Measurements from ENCODE around the gene ARHGAP22.

DNA sequence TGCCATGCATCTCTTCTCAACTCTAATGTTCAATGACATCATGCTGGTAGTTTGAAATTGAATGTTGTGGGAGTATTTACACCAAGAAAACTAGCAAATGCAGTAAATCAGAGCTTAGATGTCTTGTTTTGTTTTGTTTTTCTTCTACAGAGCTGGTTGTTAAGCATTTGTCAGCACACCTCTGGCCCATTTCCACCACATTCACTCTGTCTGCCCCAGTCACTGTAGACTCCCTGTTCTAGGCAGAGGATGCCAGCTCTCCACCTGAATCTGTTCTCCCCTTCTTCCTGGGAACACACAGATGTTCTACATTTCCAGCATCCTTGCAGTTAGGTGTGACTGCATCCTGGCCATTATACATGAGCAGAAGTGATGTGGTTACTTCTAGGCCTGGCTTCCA is 4.1 kb upstream of the ARHGAP22 start:
- TF ChIP-seq, protein P1, sequence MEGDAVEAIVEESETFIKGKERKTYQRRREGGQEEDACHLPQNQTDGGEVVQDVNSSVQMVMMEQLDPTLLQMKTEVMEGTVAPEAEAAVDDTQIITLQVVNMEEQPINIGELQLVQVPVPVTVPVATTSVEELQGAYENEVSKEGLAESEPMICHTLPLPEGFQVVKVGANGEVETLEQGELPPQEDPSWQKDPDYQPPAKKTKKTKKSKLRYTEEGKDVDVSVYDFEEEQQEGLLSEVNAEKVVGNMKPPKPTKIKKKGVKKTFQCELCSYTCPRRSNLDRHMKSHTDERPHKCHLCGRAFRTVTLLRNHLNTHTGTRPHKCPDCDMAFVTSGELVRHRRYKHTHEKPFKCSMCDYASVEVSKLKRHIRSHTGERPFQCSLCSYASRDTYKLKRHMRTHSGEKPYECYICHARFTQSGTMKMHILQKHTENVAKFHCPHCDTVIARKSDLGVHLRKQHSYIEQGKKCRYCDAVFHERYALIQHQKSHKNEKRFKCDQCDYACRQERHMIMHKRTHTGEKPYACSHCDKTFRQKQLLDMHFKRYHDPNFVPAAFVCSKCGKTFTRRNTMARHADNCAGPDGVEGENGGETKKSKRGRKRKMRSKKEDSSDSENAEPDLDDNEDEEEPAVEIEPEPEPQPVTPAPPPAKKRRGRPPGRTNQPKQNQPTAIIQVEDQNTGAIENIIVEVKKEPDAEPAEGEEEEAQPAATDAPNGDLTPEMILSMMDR (conservative IDR thresholded peaks at IDR 0.05; ENCODE audit: low read length), result no peak
- no peak for TF ChIP-seq EZH2phosphoT487 (IDR thresholded peaks at IDR 0.05; ENCODE audit: borderline replicate concordance, low read depth, low read length)

Measured in OCI-LY7 (cell line).